ENCODE results near the gene WNT3A. TPM values are rescaled to one million over a fixed set of nuclear protein-coding genes. Genes with fewer than 3 reads are reported as not detected.
"Not testable (repeated sequence)": the region's sequence is repeated elsewhere in the genome, so short reads cannot be mapped to it uniquely, and the experiment has no call there.

WNT3A gene
- total RNA-seq, 1 experiment from 2014 or later = 1.0 TPM

DNA sequence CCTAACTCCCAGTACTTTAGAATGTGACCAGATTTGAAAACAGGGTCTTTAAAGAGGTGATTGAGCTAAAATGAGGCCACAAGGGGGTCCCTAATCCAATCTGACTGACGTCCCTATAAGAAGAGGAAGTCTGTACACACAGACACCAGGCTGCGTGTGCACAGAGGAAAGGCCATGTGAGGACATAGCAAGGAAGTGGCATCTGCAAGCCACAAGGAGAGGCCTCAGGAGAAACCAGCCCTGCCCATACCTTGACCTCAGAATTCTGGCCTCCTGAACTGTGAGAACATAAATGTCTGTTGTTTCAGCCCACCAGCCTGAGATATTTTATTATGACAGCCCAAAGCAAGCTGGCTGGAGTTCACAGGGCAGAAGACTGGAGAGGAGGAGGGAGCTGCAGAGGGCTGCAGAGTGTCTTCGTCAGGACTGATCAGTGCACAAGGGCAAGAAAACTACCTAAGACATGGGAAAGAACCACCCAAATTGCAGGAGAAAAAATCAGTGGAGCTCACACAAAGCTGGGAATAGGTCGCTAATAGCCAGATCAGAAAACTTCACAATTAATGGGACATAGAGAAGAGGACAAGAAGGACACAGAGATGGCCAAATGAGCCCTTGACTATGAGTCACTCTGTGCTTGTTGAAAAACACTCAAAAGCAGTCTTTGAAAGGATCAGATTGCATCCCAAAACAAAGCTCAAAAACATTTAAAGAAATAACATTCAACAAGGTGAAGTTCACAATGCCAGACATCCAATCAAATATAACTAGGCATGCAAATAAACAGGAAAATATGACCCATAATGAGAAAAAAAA lies 44.9 kb upstream of the WNT3A start:
- no peaks in the 10 kb centered on the region for H3K4me1 ChIP-seq (ENCODE audit: insufficient read depth, low read length)
- POLR2A ChIA-PET (ENCODE audit: unreplicated experiment) = no interaction called here
- H3K9ac ChIP-seq (ENCODE audit: low read length) = no peak overlapping the region
- no peaks in the 10 kb centered on the region for H3K27me3 ChIP-seq (ENCODE audit: low read length)
- CTCF ChIA-PET = no interaction called here
- no peaks in the 10 kb centered on the region for H3K9me3 ChIP-seq (ENCODE audit: low read length)
- no peak overlapping the region for H3K4me2 ChIP-seq (ENCODE audit: low read length)
- H3K27ac ChIP-seq (ENCODE audit: low read length) = no peak overlapping the region
- H2AFZ ChIP-seq (ENCODE audit: low read length) = no peak overlapping the region
- no peaks in the 10 kb centered on the region for H3K9me2 ChIP-seq (replicated peaks; ENCODE audit: low read length)
- no peaks in the 10 kb centered on the region for H3F3A ChIP-seq (ENCODE audit: low read length, unreplicated experiment)
- no peak for DNase-seq
- no peak for TF ChIP-seq EZH2 (IDR thresholded peaks at IDR 0.05; ENCODE audit: low read length, unreplicated experiment)
- TF ChIP-seq, protein P1, sequence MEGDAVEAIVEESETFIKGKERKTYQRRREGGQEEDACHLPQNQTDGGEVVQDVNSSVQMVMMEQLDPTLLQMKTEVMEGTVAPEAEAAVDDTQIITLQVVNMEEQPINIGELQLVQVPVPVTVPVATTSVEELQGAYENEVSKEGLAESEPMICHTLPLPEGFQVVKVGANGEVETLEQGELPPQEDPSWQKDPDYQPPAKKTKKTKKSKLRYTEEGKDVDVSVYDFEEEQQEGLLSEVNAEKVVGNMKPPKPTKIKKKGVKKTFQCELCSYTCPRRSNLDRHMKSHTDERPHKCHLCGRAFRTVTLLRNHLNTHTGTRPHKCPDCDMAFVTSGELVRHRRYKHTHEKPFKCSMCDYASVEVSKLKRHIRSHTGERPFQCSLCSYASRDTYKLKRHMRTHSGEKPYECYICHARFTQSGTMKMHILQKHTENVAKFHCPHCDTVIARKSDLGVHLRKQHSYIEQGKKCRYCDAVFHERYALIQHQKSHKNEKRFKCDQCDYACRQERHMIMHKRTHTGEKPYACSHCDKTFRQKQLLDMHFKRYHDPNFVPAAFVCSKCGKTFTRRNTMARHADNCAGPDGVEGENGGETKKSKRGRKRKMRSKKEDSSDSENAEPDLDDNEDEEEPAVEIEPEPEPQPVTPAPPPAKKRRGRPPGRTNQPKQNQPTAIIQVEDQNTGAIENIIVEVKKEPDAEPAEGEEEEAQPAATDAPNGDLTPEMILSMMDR (conservative IDR thresholded peaks at IDR 0.05; ENCODE audit: low read depth, low read length) = no peak
- TF ChIP-seq EZH2phosphoT487 (IDR thresholded peaks at IDR 0.05; ENCODE audit: borderline replicate concordance, low read length) = no peak
- no peaks in the 10 kb centered on the region for H3K36me3 ChIP-seq (ENCODE audit: low read depth, low read length)
- H3K4me3 ChIP-seq (ENCODE audit: low read length) = no peak overlapping the region
- ATAC-seq = no peak
- no peaks in the 10 kb centered on the region for H3K79me2 ChIP-seq (ENCODE audit: low read length)
- intact Hi-C loops (cut with micrococcal nuclease) = no loop called here
- no peaks in the 10 kb centered on the region for H4K20me1 ChIP-seq (ENCODE audit: low read length)
- BruUV-seq (replicated peaks) = no TSS peak

DNA sequence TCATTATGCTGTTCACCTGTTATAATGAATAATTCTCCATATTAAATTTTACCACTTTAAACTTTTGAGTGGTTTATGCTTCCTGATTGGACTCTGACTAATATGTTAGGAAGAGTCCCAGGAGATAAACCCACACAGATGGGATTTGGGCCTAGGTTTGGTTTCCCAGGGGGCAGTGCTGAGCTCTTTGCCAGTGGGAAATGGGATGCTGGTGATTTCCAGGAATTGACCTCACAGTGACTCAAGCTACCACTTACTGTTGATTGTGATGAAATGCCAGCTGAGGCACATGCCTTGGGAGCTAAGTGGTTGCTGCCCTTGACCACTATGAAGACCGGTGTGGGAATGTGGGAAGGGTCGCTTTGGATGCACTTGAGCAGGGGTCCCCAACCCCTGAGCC lies 40.1 kb upstream of the WNT3A start:
- TF ChIP-seq, protein P1 (conservative IDR thresholded peaks at IDR 0.05; ENCODE audit: low read depth, low read length) = peak; percentile 37; the same call in 1 of the 2 replicates
- H3K27ac ChIP-seq (ENCODE audit: low read length); H3K79me2 ChIP-seq (ENCODE audit: low read length); H3K9me3 ChIP-seq (ENCODE audit: low read length); H3K27me3 ChIP-seq (ENCODE audit: low read length); H2AFZ ChIP-seq (ENCODE audit: low read length); ATAC-seq; H3K9me2 ChIP-seq (replicated peaks; ENCODE audit: low read length); CTCF ChIA-PET; H3K4me2 ChIP-seq (ENCODE audit: low read length); BruUV-seq (replicated peaks); POLR2A ChIA-PET (ENCODE audit: unreplicated experiment); intact Hi-C loops (cut with micrococcal nuclease); H3K4me3 ChIP-seq (ENCODE audit: low read length); H4K20me1 ChIP-seq (ENCODE audit: low read length); H3K9ac ChIP-seq (ENCODE audit: low read length); H3K36me3 ChIP-seq (ENCODE audit: low read depth, low read length); H3K4me1 ChIP-seq (ENCODE audit: insufficient read depth, low read length); H3F3A ChIP-seq (ENCODE audit: low read length, unreplicated experiment): not testable (repeated sequence)
- DNase-seq = peak; percentile 42

DNA sequence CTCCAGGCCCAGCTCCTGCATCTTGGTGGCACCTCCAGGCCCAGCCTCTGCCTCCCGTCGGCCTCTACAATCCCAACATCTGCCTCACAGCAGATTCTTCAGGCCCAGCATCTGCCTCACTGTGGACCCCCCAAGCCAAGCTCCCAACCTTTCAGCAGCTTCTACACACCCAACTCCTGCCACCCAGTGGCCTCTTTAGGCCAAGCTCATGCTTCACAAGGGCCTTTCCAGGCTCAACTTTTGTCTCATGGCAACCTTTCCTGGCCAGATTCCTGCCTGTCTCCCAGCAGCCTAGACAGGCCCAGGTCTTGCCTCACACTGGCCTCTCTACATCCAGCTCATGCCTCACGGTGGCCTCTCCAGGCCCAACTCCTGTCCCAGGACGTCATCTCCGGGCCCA lies 39.0 kb upstream of the WNT3A start:
- H2AFZ ChIP-seq (ENCODE audit: low read length); H3K4me2 ChIP-seq (ENCODE audit: low read length); H3K79me2 ChIP-seq (ENCODE audit: low read length): not testable (repeated sequence)

DNA sequence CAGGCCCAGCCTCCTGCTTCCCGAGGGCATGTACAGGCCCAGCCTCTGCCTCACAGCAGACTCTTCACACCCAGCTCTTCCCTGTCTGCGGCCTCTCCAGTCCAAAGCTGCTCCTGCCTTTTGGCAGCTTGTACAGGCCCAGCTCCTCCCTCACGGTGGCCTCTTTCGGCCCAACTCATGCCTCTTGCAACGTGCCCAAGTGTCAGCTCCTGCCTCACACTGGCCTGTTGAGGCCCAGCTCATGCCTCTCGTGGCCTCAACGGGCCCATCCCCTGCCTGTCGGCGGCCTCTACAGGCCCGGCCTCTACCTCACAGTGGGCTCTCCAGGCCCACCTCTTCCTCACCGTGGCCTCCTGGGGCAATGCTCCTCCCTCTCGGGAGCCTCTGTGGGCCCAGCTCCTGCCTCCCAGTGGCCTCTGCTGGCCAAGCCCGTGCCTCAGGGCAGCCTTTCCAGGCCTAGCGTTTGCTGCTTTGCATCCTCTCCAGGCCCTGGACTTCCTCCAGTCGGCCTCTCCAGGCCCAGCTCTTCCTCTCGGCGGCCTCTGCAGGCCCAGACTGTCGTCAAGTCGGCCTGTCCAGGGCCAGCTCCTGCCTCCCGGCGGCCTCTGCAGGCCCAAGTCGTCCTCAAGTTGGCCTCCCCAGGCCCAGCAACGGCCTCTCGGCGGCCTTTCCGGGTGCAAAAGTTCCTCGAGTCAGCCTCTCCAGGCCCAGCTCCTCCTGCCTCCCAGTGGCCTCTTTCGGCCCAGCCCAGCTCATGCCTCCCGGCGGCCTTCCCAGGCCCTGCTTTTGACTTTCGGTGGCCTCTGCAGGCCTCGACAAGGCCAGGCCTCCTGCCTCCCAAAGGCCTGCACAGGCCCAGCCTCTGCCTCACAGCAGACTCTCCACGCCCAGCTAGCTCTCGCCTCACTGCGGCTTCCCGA lies 36.5 kb upstream of the WNT3A start:
- H3K79me2 ChIP-seq (ENCODE audit: low read length); H3K9me2 ChIP-seq (replicated peaks; ENCODE audit: low read length); intact Hi-C loops (cut with micrococcal nuclease); H3K9ac ChIP-seq (ENCODE audit: low read length); H3K4me3 ChIP-seq (ENCODE audit: low read length); H3F3A ChIP-seq (ENCODE audit: low read length, unreplicated experiment); BruUV-seq (replicated peaks); H3K4me1 ChIP-seq (ENCODE audit: insufficient read depth, low read length); H3K27me3 ChIP-seq (ENCODE audit: low read length); H3K36me3 ChIP-seq (ENCODE audit: low read depth, low read length); H3K4me2 ChIP-seq (ENCODE audit: low read length); ATAC-seq; H3K9me3 ChIP-seq (ENCODE audit: low read length); DNase-seq; H4K20me1 ChIP-seq (ENCODE audit: low read length); H3K27ac ChIP-seq (ENCODE audit: low read length); H2AFZ ChIP-seq (ENCODE audit: low read length); CTCF ChIA-PET; POLR2A ChIA-PET (ENCODE audit: unreplicated experiment): not testable (repeated sequence)

More for the DNA sequence above, 39.0 kb upstream of the WNT3A start:
- H3K27me3 ChIP-seq (ENCODE audit: low read length); POLR2A ChIA-PET (ENCODE audit: unreplicated experiment); ATAC-seq; H3K27ac ChIP-seq (ENCODE audit: low read length); H4K20me1 ChIP-seq (ENCODE audit: low read length); H3K4me1 ChIP-seq (ENCODE audit: insufficient read depth, low read length); H3K9me2 ChIP-seq (replicated peaks; ENCODE audit: low read length); CTCF ChIA-PET; H3K4me3 ChIP-seq (ENCODE audit: low read length); intact Hi-C loops (cut with micrococcal nuclease); H3K9me3 ChIP-seq (ENCODE audit: low read length); DNase-seq; H3F3A ChIP-seq (ENCODE audit: low read length, unreplicated experiment); H3K36me3 ChIP-seq (ENCODE audit: low read depth, low read length); BruUV-seq (replicated peaks); H3K9ac ChIP-seq (ENCODE audit: low read length): not testable (repeated sequence)
- TF ChIP-seq, protein P1 (conservative IDR thresholded peaks at IDR 0.05; ENCODE audit: low read depth, low read length) = peak; percentile 31

All from PC-3 (cell line).